Stimulated activated naive B cell treated with anti-CD40 and anti-IgM and Interleukin-4, amounts not matched to agents 10 μg/mL and 1 μg/mL and 100 μg/mL, for 72 hours (primary cell): Measurements from ENCODE around the gene CCDC78.
A peak's percentile ranks its signal among the peaks of the same experiment; 100 is the strongest.

Source experiments
- ATAC-seq, 2 donors: fragments of 150-1000 bp; cut with Tn5 transposase; replicated peaks; 2 replicates each; pipeline ENCODE4 v1.10.0; 2021; ENCODE audit warnings: moderate library complexity in 1 of 2
- DNase-seq: peaks from one replicate; pipeline ENCODE4 v3.0.0; 2021
- H3K27ac Mint-ChIP-seq: one replicate; pipeline ENCODE4 v1.8.0; 2022; ENCODE audit warnings: mild to moderate bottlenecking, mixed read lengths
- H3K27me3 Mint-ChIP-seq, 2 donors: one replicate each; pipeline ENCODE4 v1.8.0; 2022; ENCODE audit warnings: mixed read lengths in 2 of 2
- H3K36me3 Mint-ChIP-seq, 2 donors: one replicate each; pipeline ENCODE4 v1.8.0; 2022; ENCODE audit warnings: mixed read lengths in 2 of 2, mild to moderate bottlenecking in 1 of 2
- H3K4me1 Mint-ChIP-seq, 2 donors: one replicate each; pipeline ENCODE4 v1.8.0; 2022; ENCODE audit warnings: mixed read lengths in 2 of 2, mild to moderate bottlenecking in 1 of 2
- H3K4me3 Mint-ChIP-seq, 2 donors: one replicate each; pipeline ENCODE4 v1.8.0; 2022; ENCODE audit warnings: mild to moderate bottlenecking in 2 of 2, mixed read lengths in 2 of 2, moderate library complexity in 1 of 2
- H3K9me3 Mint-ChIP-seq, 2 donors: one replicate each; pipeline ENCODE4 v1.8.0; 2022; ENCODE audit warnings: mixed read lengths in 2 of 2, mild to moderate bottlenecking in 1 of 2

Gene CCDC78

GRCh38 chr16:708959-709358 lies 17.3 kb downstream of the CCDC78 start:
- H3K4me3 Mint-ChIP-seq, result no peak overlapping the region
- H3K27me3 Mint-ChIP-seq, result peaks cover 49 to 72% of the 10 kb centered on the region in 2 donors
- no peak overlapping the region for H3K27ac Mint-ChIP-seq
- no peak for ATAC-seq
- H3K4me1 Mint-ChIP-seq, result peaks cover 4 to 11% of the 10 kb centered on the region in 2 donors
- no peaks in the 10 kb centered on the region for H3K9me3 Mint-ChIP-seq
- DNase-seq, result no peak
- H3K36me3 Mint-ChIP-seq, result no peaks in the 10 kb centered on the region

- Mint-ChIP-seq H3K4me3 (no peak overlapping the region), H3K4me1 (peaks cover 4 to 11% of the 10 kb centered on the region in 2 donors), H3K36me3 (no peaks in the 10 kb centered on the region), H3K27ac (no peak overlapping the region), H3K9me3 (no peaks in the 10 kb centered on the region), H3K27me3 (peaks cover 53 to 78% of the 10 kb centered on the region in 2 donors)
- DNase-seq (no peak), ATAC-seq (no peak)
These were observed 18.2 kb downstream of the CCDC78 start for GRCh38 chr16:708019-708418.

- H3K27me3 Mint-ChIP-seq, result peaks cover 57 to 81% of the 10 kb centered on the region in 2 donors
- no peak overlapping the region for H3K4me3 Mint-ChIP-seq
- peaks cover 7 to 11% of the 10 kb centered on the region in 2 donors for H3K4me1 Mint-ChIP-seq
- DNase-seq (no peak), ATAC-seq (no peak)
- H3K36me3 Mint-ChIP-seq, result peaks cover 0 to 3% of the 10 kb centered on the region in 2 donors
- no peak overlapping the region for H3K27ac Mint-ChIP-seq
- no peaks in the 10 kb centered on the region for H3K9me3 Mint-ChIP-seq
These were observed 19.1 kb downstream of the CCDC78 start for GRCh38 chr16:707062-707538.

- Mint-ChIP-seq H3K27ac (no peak overlapping the region), H3K4me1 (peaks cover 7 to 11% of the 10 kb centered on the region in 2 donors), H3K4me3 (peak overlapping the region in 1 of 2 donors; percentile 21), H3K27me3 (peaks cover 64 to 84% of the 10 kb centered on the region in 2 donors), H3K36me3 (peaks cover 0 to 3% of the 10 kb centered on the region in 2 donors), H3K9me3 (no peaks in the 10 kb centered on the region)
- ATAC-seq, result no peak
- no peak for DNase-seq
These were observed 19.8 kb downstream of the CCDC78 start for GRCh38 chr16:706189-707061.

- Mint-ChIP-seq H3K4me3 (peak within 1 kb of the TSS in 1 of 2 donors; percentile 21), H3K27ac (no peak within 1 kb of the TSS), H3K4me1 (peaks cover 7 to 11% of the 10 kb centered on the region in 2 donors), H3K27me3 (peaks cover 68 to 82% of the 10 kb centered on the region in 2 donors), H3K9me3 (no peaks in the 10 kb centered on the region), H3K36me3 (peaks cover 0 to 3% of the 10 kb centered on the region in 2 donors)
- no peak for DNase-seq
- no peak for ATAC-seq
These were observed 20.6 kb downstream of the CCDC78 start, which contains the start of gene FBXL16 for GRCh38 chr16:705431-706188. Gene FBXL16, minus strand, starts transcription at chr16:705801. Its CDS starts 8,396 bp downstream, at chr16:697405.

GRCh38 chr16:704552-705380 lies 21.5 kb downstream of the CCDC78 start:
- Mint-ChIP-seq H3K27me3 (peaks cover 61 to 81% of the 10 kb centered on the region in 2 donors), H3K4me3 (peak overlapping the region; percentile 50 to 58), H3K27ac (peak overlapping the region; percentile 51)

GRCh38 chr16:704047-704446 lies 22.2 kb downstream of the CCDC78 start:
- peaks cover 54 to 79% of the 10 kb centered on the region in 2 donors for H3K27me3 Mint-ChIP-seq

More at GRCh38 chr16:704552-705380, 21.5 kb downstream of the CCDC78 start:
- no peak for ATAC-seq
- Mint-ChIP-seq H3K9me3 (no peaks in the 10 kb centered on the region), H3K4me1 (peaks cover 7 to 11% of the 10 kb centered on the region in 2 donors), H3K36me3 (peaks cover 0 to 3% of the 10 kb centered on the region in 2 donors)
- DNase-seq, result no peak

GRCh38 chr16:703406-703805 lies 22.8 kb downstream of the CCDC78 start:
- Mint-ChIP-seq H3K36me3 (peaks cover 0 to 3% of the 10 kb centered on the region in 2 donors), H3K4me3 (no peak overlapping the region), H3K9me3 (no peaks in the 10 kb centered on the region), H3K27me3 (peaks cover 49 to 76% of the 10 kb centered on the region in 2 donors), H3K27ac (no peak overlapping the region), H3K4me1 (peaks cover 7 to 11% of the 10 kb centered on the region in 2 donors)
- DNase-seq, result no peak
- ATAC-seq, result no peak

More at GRCh38 chr16:704047-704446, 22.2 kb downstream of the CCDC78 start:
- DNase-seq (no peak), ATAC-seq (no peak)
- H3K9me3 Mint-ChIP-seq, result no peaks in the 10 kb centered on the region
- H3K4me1 Mint-ChIP-seq, result peaks cover 7 to 11% of the 10 kb centered on the region in 2 donors
- no peak overlapping the region for H3K4me3 Mint-ChIP-seq
- H3K36me3 Mint-ChIP-seq, result peaks cover 0 to 3% of the 10 kb centered on the region in 2 donors
- H3K27ac Mint-ChIP-seq, result no peak overlapping the region

- H3K9me3 Mint-ChIP-seq, result no peaks in the 10 kb centered on the region
- H3K4me1 Mint-ChIP-seq, result peaks cover 6 to 7% of the 10 kb centered on the region in 2 donors
- no peak overlapping the region for H3K4me3 Mint-ChIP-seq
- peaks cover 39 to 74% of the 10 kb centered on the region in 2 donors for H3K27me3 Mint-ChIP-seq
- ATAC-seq (no peak), DNase-seq (no peak)
- no peak overlapping the region for H3K27ac Mint-ChIP-seq
- peaks cover 0 to 3% of the 10 kb centered on the region in 2 donors for H3K36me3 Mint-ChIP-seq
These were observed 23.9 kb downstream of the CCDC78 start for GRCh38 chr16:702341-702740.

GRCh38 chr16:700684-701584 lies 25.3 kb downstream of the CCDC78 start:
- Mint-ChIP-seq H3K4me3 (no peak overlapping the region), H3K9me3 (no peaks in the 10 kb centered on the region)

GRCh38 chr16:698911-699671 lies 27.2 kb downstream of the CCDC78 start:
- Mint-ChIP-seq H3K27me3 (peaks cover 33 to 74% of the 10 kb centered on the region in 2 donors), H3K4me1 (peaks cover 10 to 11% of the 10 kb centered on the region in 2 donors), H3K4me3 (no peak overlapping the region), H3K36me3 (peaks cover 3% of the 10 kb centered on the region in 2 donors), H3K9me3 (no peaks in the 10 kb centered on the region), H3K27ac (no peak overlapping the region)
- ATAC-seq (no peak), DNase-seq (no peak)

More at GRCh38 chr16:700684-701584, 25.3 kb downstream of the CCDC78 start:
- no peak overlapping the region for H3K27ac Mint-ChIP-seq
- ATAC-seq (peak; percentile 48 to 74), DNase-seq (no peak)
- peaks cover 27 to 74% of the 10 kb centered on the region in 2 donors for H3K27me3 Mint-ChIP-seq
- peaks cover 0 to 3% of the 10 kb centered on the region in 2 donors for H3K36me3 Mint-ChIP-seq
- peaks cover under 1 to 5% of the 10 kb centered on the region in 2 donors for H3K4me1 Mint-ChIP-seq
